DMS 273 (cell line): ENCODE data around the gene PEX26.
"Not testable (repeated sequence)": the region's sequence is repeated elsewhere in the genome, so short reads cannot be mapped to it uniquely, and the experiment has no call there.

Source experiments
- DNase-seq: peaks from one replicate; lab custom pipeline; 2025; ENCODE audit not compliant: unreplicated experiment; lab: John Stamatoyannopoulos, UW

PEX26 gene

DNA sequence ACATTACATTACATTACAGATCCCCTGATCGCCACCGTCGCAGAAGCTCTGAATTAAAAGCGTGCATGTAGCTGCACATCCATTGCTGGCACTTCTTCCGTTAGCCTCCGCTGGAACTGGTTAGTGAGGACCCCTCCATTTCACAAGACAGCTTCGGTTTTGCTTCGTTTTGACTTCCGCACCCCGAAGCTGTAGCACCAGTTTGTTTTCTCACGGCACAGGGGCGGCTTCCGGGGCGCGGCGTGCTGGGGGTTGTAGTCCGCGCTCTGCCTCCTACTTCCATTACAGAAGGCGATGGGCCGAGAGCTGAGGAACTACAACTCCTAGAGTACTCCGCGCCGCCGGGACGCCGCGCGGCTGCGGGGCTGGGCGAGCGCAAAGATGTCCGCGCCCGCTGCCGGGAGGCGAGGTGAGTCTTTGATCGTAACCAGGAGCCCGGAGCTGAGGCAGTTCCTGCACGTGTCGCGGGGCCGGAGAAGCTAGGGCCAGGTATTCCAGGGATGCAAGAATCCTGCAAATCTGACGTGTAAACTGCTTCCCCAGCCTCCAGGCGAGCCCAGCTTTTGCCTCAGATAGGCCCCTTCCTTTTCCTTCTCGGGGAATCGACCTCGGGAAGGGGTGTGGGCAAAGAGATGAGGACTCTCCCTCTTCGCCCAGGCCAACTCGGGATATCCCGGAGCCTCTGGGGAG lies at the start of gene PEX26:
Gene PEX26, plus strand, starts transcription at position 352 of the 690 bp plus-strand sequence. CDS start 387 bp downstream, outside the sequence.
- DNase-seq: peak; percentile 95

- DNase-seq: peak; percentile 15
These were observed 48.8 kb upstream of the PEX26 start for GRCh38 chr22:18028817-18029527.

- no peak for DNase-seq
These were observed 48.0 kb upstream of the PEX26 start for GRCh38 chr22:18029686-18030267.

DNA sequence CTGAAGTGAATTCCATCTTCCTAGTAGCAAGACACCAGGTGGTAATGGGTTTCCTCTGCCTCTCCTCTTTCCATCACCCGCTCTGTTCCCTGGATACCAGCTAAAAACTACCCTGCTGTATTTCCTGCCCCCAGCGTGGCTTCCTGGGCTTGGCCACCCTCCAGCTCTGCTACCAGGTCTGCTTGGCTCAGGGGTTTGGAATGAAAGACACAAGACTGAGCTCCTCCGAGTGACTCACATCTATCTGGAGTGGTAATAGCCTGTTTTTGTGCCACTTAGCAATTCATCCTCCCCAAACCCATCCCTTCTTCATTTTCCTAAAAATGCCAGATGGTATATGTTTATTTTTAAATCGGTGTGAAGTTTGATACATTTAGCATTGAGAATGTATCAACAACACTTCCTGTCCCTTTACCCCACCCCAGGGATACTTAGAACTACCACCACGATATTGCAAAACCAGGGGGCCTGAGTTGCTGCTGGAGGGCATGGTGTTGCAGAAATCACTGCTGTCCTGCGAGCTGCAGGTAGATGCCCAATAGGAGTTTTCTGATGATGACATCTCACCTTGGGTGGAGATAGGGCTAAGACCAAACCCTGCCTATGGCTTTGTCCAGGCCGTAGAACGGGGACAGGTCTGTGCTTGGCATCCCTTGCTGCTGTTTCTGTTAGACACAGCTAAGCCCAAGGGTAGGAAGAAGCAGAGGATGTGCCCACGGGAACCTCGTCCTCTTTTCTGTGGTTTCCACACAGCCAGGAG lies 45.9 kb upstream of the PEX26 start:
- peak; percentile 78 for DNase-seq

- DNase-seq: peak; percentile 77
These were observed 45.2 kb upstream of the PEX26 start for GRCh38 chr22:18032455-18033101.

DNA sequence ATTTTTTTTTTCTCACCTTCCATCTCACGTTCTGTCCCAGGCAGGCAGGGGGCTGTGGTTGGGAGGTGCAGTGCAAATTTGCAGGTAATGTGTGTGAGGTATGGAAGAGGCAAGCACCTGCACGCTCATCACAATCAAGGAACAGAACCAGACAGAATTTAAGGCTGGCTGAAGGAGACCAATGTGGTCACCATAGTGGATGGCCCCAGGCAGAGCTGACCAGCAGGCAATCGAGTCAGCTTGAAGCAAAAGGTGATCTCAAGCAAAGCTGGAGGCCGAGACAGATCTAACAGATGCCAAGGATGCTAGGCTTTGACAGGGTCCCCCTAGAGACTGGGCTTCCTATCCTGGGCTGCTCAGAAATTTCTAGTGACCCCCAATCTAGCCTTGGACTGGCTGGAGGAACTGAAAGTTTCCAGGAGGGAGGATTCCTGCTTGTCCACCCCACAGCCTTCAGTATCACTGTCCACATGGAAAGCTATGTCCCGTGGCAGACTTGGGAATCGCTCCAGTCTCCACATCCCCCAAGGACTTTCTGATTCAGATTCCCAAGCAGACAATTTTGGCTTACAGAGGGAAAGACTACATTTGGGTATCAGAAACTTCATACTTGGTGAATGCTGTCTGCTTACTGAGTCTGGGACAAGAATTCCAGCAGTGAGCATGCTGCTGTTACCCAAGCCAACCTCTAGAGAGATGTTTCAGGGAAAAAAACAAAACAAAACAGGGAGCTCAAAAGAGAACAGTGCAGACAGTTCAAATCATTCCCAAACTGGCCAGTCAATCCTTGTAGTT lies 44.4 kb upstream of the PEX26 start:
- no peak for DNase-seq

GRCh38 chr22:18034076-18034475 lies 43.7 kb upstream of the PEX26 start:
- no peak for DNase-seq

- peak; percentile 9 for DNase-seq
These were observed 42.0 kb upstream of the PEX26 start for GRCh38 chr22:18035751-18036150.

DNA sequence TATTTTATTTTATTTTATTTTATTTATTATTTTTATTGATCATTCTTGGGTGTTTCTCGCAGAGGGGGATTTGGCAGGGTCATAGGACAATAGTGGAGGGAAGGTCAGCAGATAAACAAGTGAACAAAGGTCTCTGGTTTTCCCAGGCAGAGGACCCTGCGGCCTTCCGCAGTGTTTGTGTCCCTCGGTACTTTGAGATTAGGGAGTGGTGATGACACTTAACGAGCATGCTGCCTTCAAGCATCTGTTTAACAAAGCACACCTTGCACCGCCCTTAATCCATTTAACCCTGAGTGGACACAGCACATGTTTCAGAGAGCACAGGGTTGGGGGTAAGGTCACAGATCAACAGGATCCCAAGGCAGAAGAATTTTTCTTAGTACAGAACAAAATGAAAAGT lies 36.9 kb upstream of the PEX26 start:
- not testable (repeated sequence) for DNase-seq

GRCh38 chr22:18042685-18043084 lies 35.1 kb upstream of the PEX26 start:
- DNase-seq: no peak

GRCh38 chr22:18044548-18045271 lies 33.1 kb upstream of the PEX26 start:
- peak; percentile 29 for DNase-seq

DNA sequence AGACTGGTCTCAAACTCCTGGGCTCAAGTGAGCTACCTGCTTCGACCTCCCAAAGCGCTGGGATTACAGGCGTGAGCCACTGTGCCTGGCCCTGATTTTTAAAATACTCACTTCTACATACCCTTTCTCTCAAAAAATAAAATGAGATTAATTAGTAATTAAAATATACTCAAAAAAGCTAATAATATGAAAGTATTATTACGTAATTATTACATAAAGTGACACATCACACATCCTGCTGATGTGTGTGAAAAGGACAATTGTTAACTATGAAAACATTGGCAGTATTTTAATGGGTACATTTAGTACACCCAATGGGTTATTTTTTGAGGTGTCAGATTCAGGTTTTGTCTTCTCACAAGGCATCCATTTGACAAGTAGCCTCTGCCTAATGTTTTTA lies 32.0 kb upstream of the PEX26 start:
- DNase-seq: no peak

DNA sequence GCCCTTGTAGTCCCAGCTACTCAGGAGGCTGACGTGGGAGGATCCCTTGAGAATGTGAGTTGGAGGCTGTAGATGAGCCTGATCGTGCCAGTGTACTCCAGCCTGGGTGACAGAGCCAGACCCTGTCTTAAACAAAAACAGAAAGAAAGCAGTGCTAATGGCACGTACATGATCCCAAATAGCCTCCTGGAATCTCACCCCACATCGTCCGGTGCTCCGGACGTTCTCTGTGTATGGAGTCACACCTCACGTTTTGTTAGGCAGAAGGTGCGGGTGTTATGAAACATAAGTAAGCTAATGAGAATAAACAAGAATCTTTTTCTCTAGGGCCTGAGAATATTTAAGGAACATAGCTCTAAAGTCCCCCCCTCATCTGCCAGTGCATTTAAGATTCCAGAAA lies 29.7 kb upstream of the PEX26 start:
- no peak for DNase-seq

GRCh38 chr22:18048441-18048898 lies 29.3 kb upstream of the PEX26 start:
- no peak for DNase-seq

- no peak for DNase-seq
These were observed 27.7 kb upstream of the PEX26 start for GRCh38 chr22:18050065-18050464.

DNA sequence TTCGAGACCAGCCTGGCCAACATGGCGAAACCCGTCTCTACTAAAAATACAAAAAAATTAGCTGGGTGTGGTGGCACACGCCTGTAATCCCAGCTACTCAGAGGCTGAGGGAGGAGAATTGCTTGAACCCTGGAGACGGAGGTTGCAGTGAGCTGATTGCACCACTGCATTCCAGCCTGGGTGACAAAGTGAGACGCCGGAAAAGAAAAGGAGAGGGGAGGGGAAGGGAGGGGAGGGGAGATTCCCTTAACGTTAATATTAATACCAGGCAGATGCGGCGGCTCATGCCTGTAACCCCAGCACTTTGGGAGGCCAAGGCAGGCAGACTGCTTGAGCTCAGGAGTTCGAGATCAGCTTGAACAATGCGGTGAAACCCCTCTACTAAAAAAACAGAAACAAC lies 26.7 kb upstream of the PEX26 start:
- not testable (repeated sequence) for DNase-seq

DNA sequence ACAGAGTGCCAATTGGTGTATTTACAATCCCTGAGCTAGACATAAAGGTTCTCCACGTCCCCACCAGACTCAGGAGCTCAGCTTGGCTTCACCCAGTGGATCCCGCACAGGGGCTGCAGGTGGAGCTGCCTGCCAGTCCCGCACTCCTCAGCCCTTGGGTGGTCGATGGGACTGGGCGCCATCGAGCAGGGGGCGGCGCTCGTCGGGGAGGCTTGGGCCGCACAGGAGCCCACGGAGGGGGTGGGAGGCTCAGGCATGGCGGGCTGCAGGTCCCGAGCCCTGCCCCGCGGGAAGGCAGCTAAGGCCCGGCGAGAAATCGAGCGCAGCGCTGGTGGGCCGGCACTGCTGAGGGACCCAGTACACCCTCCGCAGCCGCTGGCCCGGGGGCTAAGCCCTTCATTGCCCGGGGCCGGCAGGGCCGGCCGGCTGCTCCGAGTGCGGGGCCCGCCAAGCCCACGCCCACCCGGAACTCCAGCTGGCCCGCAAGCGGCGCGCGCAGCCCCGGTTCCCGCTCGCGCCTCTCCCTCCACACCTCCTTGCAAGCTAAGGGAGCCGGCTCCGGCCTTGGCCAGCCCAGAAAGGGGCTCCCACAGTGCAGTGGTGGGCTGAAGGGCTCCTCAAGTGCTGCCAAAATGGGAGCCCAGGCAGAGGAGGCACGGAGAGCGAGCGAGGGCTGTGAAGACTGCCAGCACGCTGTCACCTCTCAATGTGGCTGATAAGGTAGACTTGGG lies 24.4 kb upstream of the PEX26 start:
- DNase-seq: not testable (repeated sequence)

GRCh38 chr22:18055619-18056160 lies 22.1 kb upstream of the PEX26 start:
- DNase-seq: no peak
